ENCODE results near the gene RAB15. TPM values are rescaled to one million over a fixed set of nuclear protein-coding genes. Genes with fewer than 3 reads are reported as not detected.

The RAB15 gene
- total and polyA plus RNA-seq, 9 of the 15 experiments (the other 6 are each of a cell fraction or from before 2014, with no cell fraction given): 0.09 to 0.30 (median 0.16) TPM; not detected in 2

DNA sequence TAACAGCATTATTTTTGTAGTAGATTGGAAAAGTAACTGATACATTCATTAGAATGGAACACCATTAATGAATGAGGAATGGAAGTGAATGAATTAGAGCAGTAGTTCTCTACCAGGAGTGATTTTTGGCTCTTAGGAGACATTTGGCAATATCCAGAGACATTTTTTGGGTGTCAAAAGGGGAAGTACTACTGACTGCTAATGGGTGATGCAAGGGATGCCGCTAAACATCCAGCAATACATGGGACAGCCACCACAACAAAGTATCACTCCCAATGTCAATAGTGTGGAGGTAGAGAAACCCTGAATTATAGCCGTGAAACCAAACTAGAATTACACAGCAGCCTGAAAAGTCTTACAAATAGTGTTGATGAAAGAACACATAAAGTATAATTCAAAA is 56.3 kb downstream of the RAB15 start (continued):
- TF ChIP-seq TCF3 (CRISPR knock-in tag; IDR thresholded peaks at IDR 0.05) (no peak), CBX3 (IDR thresholded peaks at IDR 0.05; ENCODE audit: borderline replicate concordance in 1 of 2, low read length in 2 of 2) (peak in 1 of 2 experiments; percentile 75; a peak in 2 of 3 replicates), EP400 (IDR thresholded peaks at IDR 0.05) (no peak), E2F3 (CRISPR knock-in tag; IDR thresholded peaks at IDR 0.05) (no peak), ZNF778 (CRISPR knock-in tag; IDR thresholded peaks at IDR 0.05) (no peak), MTF1 (CRISPR knock-in tag; IDR thresholded peaks at IDR 0.05; ENCODE audit: borderline replicate concordance) (no peak), TRIM28 (IDR thresholded peaks at IDR 0.05) (no peak), CHCHD3 (CRISPR knock-in tag; IDR thresholded peaks at IDR 0.05) (no peak), TEAD1 (CRISPR knock-in tag; IDR thresholded peaks at IDR 0.05) (no peak), HDAC6 (IDR thresholded peaks at IDR 0.05; ENCODE audit: low read depth, low read length) (no peak), GTF2A2 (tag; IDR thresholded peaks at IDR 0.05) (no peak)
- TF ChIP-seq, protein P1, sequence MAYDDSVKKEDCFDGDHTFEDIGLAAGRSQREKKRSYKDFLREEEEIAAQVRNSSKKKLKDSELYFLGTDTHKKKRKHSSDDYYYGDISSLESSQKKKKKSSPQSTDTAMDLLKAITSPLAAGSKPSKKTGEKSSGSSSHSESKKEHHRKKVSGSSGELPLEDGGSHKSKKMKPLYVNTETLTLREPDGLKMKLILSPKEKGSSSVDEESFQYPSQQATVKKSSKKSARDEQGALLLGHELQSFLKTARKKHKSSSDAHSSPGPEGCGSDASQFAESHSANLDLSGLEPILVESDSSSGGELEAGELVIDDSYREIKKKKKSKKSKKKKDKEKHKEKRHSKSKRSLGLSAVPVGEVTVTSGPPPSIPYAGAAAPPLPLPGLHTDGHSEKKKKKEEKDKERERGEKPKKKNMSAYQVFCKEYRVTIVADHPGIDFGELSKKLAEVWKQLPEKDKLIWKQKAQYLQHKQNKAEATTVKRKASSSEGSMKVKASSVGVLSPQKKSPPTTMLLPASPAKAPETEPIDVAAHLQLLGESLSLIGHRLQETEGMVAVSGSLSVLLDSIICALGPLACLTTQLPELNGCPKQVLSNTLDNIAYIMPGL (CRISPR knock-in tag; IDR thresholded peaks at IDR 0.05): no peak
- TF ChIP-seq, protein P2, sequence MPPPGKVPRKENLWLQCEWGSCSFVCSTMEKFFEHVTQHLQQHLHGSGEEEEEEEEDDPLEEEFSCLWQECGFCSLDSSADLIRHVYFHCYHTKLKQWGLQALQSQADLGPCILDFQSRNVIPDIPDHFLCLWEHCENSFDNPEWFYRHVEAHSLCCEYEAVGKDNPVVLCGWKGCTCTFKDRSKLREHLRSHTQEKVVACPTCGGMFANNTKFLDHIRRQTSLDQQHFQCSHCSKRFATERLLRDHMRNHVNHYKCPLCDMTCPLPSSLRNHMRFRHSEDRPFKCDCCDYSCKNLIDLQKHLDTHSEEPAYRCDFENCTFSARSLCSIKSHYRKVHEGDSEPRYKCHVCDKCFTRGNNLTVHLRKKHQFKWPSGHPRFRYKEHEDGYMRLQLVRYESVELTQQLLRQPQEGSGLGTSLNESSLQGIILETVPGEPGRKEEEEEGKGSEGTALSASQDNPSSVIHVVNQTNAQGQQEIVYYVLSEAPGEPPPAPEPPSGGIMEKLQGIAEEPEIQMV (tag; conservative IDR thresholded peaks at IDR 0.05; ENCODE audit: low read depth): no peak
- TF ChIP-seq, protein P3, sequence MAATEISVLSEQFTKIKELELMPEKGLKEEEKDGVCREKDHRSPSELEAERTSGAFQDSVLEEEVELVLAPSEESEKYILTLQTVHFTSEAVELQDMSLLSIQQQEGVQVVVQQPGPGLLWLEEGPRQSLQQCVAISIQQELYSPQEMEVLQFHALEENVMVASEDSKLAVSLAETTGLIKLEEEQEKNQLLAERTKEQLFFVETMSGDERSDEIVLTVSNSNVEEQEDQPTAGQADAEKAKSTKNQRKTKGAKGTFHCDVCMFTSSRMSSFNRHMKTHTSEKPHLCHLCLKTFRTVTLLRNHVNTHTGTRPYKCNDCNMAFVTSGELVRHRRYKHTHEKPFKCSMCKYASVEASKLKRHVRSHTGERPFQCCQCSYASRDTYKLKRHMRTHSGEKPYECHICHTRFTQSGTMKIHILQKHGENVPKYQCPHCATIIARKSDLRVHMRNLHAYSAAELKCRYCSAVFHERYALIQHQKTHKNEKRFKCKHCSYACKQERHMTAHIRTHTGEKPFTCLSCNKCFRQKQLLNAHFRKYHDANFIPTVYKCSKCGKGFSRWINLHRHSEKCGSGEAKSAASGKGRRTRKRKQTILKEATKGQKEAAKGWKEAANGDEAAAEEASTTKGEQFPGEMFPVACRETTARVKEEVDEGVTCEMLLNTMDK (IDR thresholded peaks at IDR 0.05; ENCODE audit: borderline replicate concordance, insufficient read depth, low read depth, low read length, poor library complexity, severe bottlenecking): no peak
- TF ChIP-seq, protein P4, sequence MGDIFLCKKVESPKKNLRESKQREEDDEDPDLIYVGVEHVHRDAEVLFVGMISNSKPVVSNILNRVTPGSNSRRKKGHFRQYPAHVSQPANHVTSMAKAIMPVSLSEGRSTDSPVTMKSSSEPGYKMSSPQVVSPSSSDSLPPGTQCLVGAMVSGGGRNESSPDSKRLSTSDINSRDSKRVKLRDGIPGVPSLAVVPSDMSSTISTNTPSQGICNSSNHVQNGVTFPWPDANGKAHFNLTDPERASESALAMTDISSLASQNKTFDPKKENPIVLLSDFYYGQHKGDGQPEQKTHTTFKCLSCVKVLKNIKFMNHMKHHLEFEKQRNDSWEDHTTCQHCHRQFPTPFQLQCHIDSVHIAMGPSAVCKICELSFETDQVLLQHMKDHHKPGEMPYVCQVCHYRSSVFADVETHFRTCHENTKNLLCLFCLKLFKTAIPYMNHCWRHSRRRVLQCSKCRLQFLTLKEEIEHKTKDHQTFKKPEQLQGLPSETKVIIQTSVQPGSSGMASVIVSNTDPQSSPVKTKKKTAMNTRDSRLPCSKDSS (IDR thresholded peaks at IDR 0.05; ENCODE audit: low read depth, partially characterized antibody): no peak
- TF ChIP-seq, protein P5, sequence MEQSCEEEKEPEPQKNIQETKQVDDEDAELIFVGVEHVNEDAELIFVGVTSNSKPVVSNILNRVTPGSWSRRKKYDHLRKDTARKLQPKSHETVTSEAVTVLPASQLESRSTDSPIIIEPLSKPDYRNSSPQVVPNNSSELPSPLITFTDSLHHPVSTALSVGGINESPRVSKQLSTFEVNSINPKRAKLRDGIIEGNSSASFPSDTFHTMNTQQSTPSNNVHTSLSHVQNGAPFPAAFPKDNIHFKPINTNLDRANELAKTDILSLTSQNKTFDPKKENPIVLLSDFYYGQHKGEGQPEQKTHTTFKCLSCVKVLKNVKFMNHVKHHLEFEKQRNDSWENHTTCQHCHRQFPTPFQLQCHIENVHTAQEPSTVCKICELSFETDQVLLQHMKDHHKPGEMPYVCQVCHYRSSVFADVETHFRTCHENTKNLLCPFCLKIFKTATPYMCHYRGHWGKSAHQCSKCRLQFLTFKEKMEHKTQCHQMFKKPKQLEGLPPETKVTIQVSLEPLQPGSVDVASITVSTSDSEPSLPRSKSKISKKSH (CRISPR knock-in tag; IDR thresholded peaks at IDR 0.05): no peak
- TF ChIP-seq, protein P6, sequence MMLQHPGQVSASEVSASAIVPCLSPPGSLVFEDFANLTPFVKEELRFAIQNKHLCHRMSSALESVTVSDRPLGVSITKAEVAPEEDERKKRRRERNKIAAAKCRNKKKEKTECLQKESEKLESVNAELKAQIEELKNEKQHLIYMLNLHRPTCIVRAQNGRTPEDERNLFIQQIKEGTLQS (IDR thresholded peaks at IDR 0.05): peak; percentile 39
- TF ChIP-seq, protein P6 (CRISPR knock-in tag; conservative IDR thresholded peaks at IDR 0.05): no peak
- TF ChIP-seq, protein P7, sequence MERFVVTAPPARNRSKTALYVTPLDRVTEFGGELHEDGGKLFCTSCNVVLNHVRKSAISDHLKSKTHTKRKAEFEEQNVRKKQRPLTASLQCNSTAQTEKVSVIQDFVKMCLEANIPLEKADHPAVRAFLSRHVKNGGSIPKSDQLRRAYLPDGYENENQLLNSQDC (CRISPR knock-in tag; IDR thresholded peaks at IDR 0.05): no peak
